Esophagus squamous epithelium (tissue), 4 donors: ENCODE data around the gene TTF2.

Experiments
- CTCF ChIP-seq, 6 experiments: fragments of 450-650 bp in 4 of 6; fragments of 200-600 bp in 2 of 6; sonication (generic) in 2 of 6; IDR thresholded peaks; one replicate each; pipeline ENCODE4 v1.5.1; 2016 to 2019; ENCODE audit warnings: antibody characterized with exemption in 6 of 6, mild to moderate bottlenecking in 4 of 6, moderate library complexity in 4 of 6
- POLR2A ChIP-seq, 4 donors: fragments of 450-650 bp; IDR thresholded peaks; one replicate each; pipeline ENCODE4 v1.6.1; 2017; ENCODE audit warnings: antibody characterized with exemption in 4 of 4, mild to moderate bottlenecking in 4 of 4, moderate library complexity in 3 of 4

GRCh38 chr1:117032681-117033539 is 27.2 kb upstream of the TTF2 start:
- TF ChIP-seq CTCF (IDR thresholded peaks at IDR 0.05): no peak
- no peak for TF ChIP-seq POLR2A (IDR thresholded peaks at IDR 0.05)
